ENCODE measurements around the gene PUM2.
"Not testable (repeated sequence)": the region's sequence is repeated elsewhere in the genome, so short reads cannot be mapped to it uniquely, and the experiment has no call there.

PUM2 gene

DNA sequence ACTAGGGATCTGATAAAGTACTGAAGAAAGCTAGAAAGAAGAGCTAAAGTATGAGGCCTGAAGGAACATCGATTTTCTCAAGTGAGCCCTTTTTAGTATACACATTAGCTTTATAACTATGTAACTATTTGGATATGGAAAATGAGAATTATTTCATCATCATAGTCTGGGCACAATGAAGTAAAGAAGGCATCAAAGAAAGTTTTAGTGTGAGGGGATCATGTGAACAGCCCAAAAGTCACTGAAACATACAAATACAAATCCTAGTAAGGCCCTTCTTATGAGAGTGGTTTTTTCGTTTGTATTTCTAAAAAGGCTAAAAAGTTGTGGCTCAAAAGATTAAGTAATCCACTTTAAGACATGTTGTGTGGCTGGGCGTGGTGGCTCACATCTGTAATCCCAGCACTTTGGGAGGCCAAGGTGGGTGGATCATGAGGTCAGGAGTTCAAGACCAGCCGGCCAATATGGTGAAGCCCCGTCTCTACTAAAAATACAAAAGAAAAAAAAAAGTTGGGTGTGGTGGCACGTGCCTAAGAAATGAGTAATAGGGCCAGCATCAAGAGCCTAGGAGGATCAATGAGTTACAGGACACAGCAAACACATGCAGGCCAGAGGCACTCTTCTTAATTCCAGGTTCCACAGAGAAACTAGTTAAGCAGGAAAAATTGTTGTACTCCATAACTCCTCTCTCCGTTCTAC, 61.9 kb downstream of the PUM2 start:
- H3K27me3 ChIP-seq (ENCODE audit: control insufficient read depth, insufficient read depth, low read length) = no peaks in the 10 kb centered on the region
- H3K9me3 ChIP-seq (ENCODE audit: control insufficient read depth, insufficient read depth, low read length) = no peaks in the 10 kb centered on the region
- H3K27ac ChIP-seq (ENCODE audit: low read depth, low read length) = no peak overlapping the region
- H3K9ac ChIP-seq (ENCODE audit: low read depth, low read length) = no peak overlapping the region
- peaks cover 5% of the 10 kb centered on the region for H3K4me1 ChIP-seq (ENCODE audit: control insufficient read depth, insufficient read depth, low read length)
- no peak overlapping the region for H3K4me3 ChIP-seq (ENCODE audit: low read depth, low read length)
- peaks cover 82% of the 10 kb centered on the region for H3K36me3 ChIP-seq (ENCODE audit: control insufficient read depth, insufficient read depth, low read length)

DNA sequence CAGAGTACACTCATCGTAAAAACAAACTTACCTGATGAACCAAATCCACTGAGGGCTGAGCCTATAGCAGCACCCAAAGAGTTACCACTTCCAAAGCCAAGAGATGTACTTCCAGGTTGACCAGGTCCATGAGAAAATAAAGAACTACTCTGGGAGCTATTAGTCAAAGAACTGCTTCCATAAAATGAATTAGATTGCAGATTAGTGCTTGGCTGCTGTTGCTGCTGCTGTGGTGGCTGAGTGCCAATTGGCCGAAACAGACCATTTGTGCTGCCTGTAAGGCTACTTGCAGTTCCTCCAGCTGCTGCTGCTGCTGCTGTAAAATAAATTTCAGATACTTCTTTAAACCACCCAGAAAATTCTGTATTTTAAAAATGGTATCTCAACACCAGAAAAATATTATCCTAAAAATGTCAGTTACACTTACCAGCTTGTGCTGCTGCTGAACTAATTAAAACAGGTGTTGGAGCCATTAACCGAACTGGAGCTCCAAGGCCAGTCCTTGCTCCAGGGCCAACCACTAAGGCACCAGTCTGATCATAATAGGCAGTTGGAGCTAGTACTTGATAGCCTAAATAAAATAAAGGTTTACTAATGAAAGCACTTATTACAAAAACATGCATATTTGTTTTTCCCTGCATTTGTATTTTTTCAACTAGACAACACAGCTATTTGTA, 67.6 kb downstream of the PUM2 start:
- H3K27ac ChIP-seq (ENCODE audit: low read depth, low read length) = no peak overlapping the region
- no peak overlapping the region for H3K4me3 ChIP-seq (ENCODE audit: low read depth, low read length)
- no peaks in the 10 kb centered on the region for H3K9me3 ChIP-seq (ENCODE audit: control insufficient read depth, insufficient read depth, low read length)
- H3K27me3 ChIP-seq (ENCODE audit: control insufficient read depth, insufficient read depth, low read length) = no peaks in the 10 kb centered on the region
- H3K36me3 ChIP-seq (ENCODE audit: control insufficient read depth, insufficient read depth, low read length) = peaks cover 93% of the 10 kb centered on the region
- H3K9ac ChIP-seq (ENCODE audit: low read depth, low read length) = no peak overlapping the region
- H3K4me1 ChIP-seq (ENCODE audit: control insufficient read depth, insufficient read depth, low read length) = no peaks in the 10 kb centered on the region

GRCh38 chr2:20281876-20282275, 68.8 kb downstream of the PUM2 start:
- no peaks in the 10 kb centered on the region for H3K9me3 ChIP-seq (ENCODE audit: control insufficient read depth, insufficient read depth, low read length)
- no peaks in the 10 kb centered on the region for H3K4me1 ChIP-seq (ENCODE audit: control insufficient read depth, insufficient read depth, low read length)
- H3K36me3 ChIP-seq (ENCODE audit: control insufficient read depth, insufficient read depth, low read length) = peaks cover 94% of the 10 kb centered on the region
- H3K4me3 ChIP-seq (ENCODE audit: low read depth, low read length) = no peak overlapping the region
- no peak overlapping the region for H3K9ac ChIP-seq (ENCODE audit: low read depth, low read length)
- no peak overlapping the region for H3K27ac ChIP-seq (ENCODE audit: low read depth, low read length)
- no peaks in the 10 kb centered on the region for H3K27me3 ChIP-seq (ENCODE audit: control insufficient read depth, insufficient read depth, low read length)

DNA sequence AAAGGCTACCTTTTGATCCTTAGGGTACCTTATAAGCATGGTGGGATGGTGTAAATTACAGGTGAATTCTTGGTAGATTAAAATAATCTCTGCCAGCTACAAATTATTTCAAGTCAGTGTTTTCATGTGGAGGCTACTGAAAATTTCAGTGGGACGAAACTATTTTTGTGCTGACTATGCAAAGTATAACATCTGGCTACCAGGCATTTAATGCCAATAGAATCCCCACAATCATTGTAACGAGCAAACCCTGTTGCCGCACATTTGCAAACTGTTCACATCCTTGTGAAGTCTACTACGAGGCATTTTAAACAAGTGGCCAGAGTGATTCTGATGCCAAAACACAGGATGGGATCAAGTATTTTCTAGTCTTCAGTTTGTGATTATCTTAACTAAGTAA, 77.6 kb downstream of the PUM2 start:
- H3K4me1 ChIP-seq (ENCODE audit: control insufficient read depth, insufficient read depth, low read length) = no peaks in the 10 kb centered on the region
- H3K27ac ChIP-seq (ENCODE audit: low read depth, low read length) = no peak overlapping the region
- H3K9ac ChIP-seq (ENCODE audit: low read depth, low read length) = no peak overlapping the region
- H3K9me3 ChIP-seq (ENCODE audit: control insufficient read depth, insufficient read depth, low read length) = no peaks in the 10 kb centered on the region
- H3K27me3 ChIP-seq (ENCODE audit: control insufficient read depth, insufficient read depth, low read length) = no peaks in the 10 kb centered on the region
- no peak overlapping the region for H3K4me3 ChIP-seq (ENCODE audit: low read depth, low read length)
- peaks cover 44% of the 10 kb centered on the region for H3K36me3 ChIP-seq (ENCODE audit: control insufficient read depth, insufficient read depth, low read length)

DNA sequence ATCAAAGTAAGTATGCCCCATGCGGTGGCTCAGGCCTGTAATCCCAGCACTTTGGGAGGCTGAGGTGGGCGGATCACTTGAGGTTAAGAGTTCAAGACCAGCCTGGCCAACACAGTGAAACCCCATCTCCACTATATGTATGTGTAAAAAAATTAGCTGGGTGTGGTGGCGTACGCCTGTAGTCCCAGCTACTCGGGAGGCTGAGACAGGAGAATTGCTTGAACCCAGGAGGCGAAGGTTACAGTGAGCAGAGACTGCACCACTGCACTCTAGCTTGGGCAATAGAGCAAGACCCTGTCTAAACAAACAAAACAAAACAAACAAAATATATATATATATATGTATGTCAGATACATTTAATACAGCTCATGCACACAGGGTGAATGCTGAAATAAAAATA, 82.3 kb downstream of the PUM2 start:
- not testable (repeated sequence) for H3K27ac ChIP-seq (ENCODE audit: low read depth, low read length); H3K9ac ChIP-seq (ENCODE audit: low read depth, low read length); H3K4me1 ChIP-seq (ENCODE audit: control insufficient read depth, insufficient read depth, low read length); H3K4me3 ChIP-seq (ENCODE audit: low read depth, low read length); H3K9me3 ChIP-seq (ENCODE audit: control insufficient read depth, insufficient read depth, low read length); H3K27me3 ChIP-seq (ENCODE audit: control insufficient read depth, insufficient read depth, low read length)
- peaks cover 26% of the 10 kb centered on the region for H3K36me3 ChIP-seq (ENCODE audit: control insufficient read depth, insufficient read depth, low read length)

DNA sequence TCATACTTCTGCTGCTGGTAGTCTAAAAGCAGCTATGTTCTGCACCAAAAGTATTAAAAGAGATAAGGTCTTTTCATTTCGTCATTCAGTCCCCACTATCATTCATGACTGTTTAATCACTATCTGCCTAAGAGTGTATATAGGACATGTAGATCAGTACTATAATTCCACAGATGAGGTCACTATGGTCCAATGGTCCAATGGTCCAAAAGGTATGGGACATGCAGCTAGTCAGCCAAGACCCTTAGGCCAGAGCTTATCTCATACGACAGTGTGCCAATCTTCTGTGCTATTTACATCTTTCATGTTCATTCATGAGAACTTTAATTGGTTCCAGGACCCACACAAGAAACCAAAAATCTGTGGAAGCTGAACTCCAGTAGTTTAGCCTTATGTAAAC, 83.1 kb downstream of the PUM2 start:
- Histone ChIP-seq H3K9ac (ENCODE audit: low read depth, low read length) (no peak overlapping the region), H3K4me3 (ENCODE audit: low read depth, low read length) (no peak overlapping the region), H3K27me3 (ENCODE audit: control insufficient read depth, insufficient read depth, low read length) (no peaks in the 10 kb centered on the region), H3K4me1 (ENCODE audit: control insufficient read depth, insufficient read depth, low read length) (no peaks in the 10 kb centered on the region), H3K36me3 (ENCODE audit: control insufficient read depth, insufficient read depth, low read length) (peaks cover 28% of the 10 kb centered on the region), H3K27ac (ENCODE audit: low read depth, low read length) (no peak overlapping the region), H3K9me3 (ENCODE audit: control insufficient read depth, insufficient read depth, low read length) (no peaks in the 10 kb centered on the region)

DNA sequence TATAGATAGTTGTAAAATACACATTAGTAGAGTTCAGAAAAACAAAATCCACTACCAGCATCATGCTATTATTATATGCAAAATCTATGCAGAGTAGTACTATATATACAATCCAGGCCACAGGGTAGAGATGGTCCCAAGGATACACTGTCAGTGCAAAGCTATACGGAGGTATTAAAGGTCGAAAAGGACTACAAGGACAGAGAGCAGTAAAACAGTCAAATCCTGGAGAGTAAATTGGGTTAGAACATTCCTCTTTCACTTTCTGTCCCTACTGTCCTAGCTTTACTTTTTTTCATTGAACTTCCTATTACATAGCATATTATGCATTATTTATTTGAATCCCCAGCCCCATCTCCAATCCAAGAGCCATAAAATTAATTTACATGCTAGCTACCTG, 86.0 kb downstream of the PUM2 start:
- Histone ChIP-seq H3K9ac (ENCODE audit: low read depth, low read length) (no peak overlapping the region), H3K4me3 (ENCODE audit: low read depth, low read length) (no peak overlapping the region), H3K27me3 (ENCODE audit: control insufficient read depth, insufficient read depth, low read length) (no peaks in the 10 kb centered on the region), H3K36me3 (ENCODE audit: control insufficient read depth, insufficient read depth, low read length) (peaks cover 49% of the 10 kb centered on the region), H3K4me1 (ENCODE audit: control insufficient read depth, insufficient read depth, low read length) (no peaks in the 10 kb centered on the region), H3K27ac (ENCODE audit: low read depth, low read length) (no peak overlapping the region), H3K9me3 (ENCODE audit: control insufficient read depth, insufficient read depth, low read length) (no peaks in the 10 kb centered on the region)

DNA sequence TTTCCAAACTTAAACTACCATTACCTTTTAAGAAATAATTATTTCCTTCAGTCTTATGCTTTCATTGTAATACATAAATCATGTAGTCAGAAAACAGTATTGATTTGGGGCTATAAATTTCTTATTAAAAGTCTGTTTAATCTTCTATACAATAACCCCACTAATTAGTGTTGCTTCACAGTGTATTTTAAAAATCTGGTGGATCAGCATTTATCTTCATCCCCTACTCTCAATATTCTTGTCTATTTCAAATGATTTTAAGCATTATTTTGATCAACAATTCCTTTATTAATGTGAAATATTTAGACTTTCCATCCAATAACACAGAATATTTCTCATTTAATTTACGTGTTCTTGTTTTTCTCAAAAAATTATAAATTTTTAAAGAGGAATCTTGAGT, 93.2 kb downstream of the PUM2 start:
- Histone ChIP-seq H3K27ac (ENCODE audit: low read depth, low read length) (no peak overlapping the region), H3K9me3 (ENCODE audit: control insufficient read depth, insufficient read depth, low read length) (no peaks in the 10 kb centered on the region), H3K4me1 (ENCODE audit: control insufficient read depth, insufficient read depth, low read length) (no peaks in the 10 kb centered on the region), H3K27me3 (ENCODE audit: control insufficient read depth, insufficient read depth, low read length) (no peaks in the 10 kb centered on the region), H3K36me3 (ENCODE audit: control insufficient read depth, insufficient read depth, low read length) (peaks cover 94% of the 10 kb centered on the region), H3K9ac (ENCODE audit: low read depth, low read length) (no peak overlapping the region), H3K4me3 (ENCODE audit: low read depth, low read length) (no peak overlapping the region)

- H3K27ac ChIP-seq (ENCODE audit: low read depth, low read length) = no peak overlapping the region
- H3K36me3 ChIP-seq (ENCODE audit: control insufficient read depth, insufficient read depth, low read length) = peaks cover 95% of the 10 kb centered on the region
Observed at GRCh38 chr2:20254731-20255130, 95.9 kb downstream of the PUM2 start.

DNA sequence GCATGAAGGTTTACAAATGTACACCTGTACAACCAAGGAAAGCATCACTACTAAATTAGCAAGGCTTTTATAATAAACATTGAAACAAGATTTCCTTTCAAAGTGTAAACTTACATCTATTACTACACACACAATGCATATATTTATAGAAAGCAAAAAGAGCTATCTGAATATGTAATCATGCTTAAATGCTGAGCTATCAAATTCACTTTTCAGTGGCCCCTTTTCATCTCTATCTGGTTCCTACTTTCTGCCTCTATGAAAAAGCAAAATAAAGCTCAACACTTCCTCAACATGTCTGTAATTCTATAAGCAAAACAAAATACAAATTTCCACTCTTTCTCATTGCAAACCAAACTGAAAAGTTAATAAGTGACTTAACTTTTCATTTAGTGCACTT, 100.2 kb downstream of the PUM2 start:
- Histone ChIP-seq H3K4me1 (ENCODE audit: control insufficient read depth, insufficient read depth, low read length) (no peaks in the 10 kb centered on the region), H3K9ac (ENCODE audit: low read depth, low read length) (no peak overlapping the region), H3K36me3 (ENCODE audit: control insufficient read depth, insufficient read depth, low read length) (peaks cover 86% of the 10 kb centered on the region), H3K27me3 (ENCODE audit: control insufficient read depth, insufficient read depth, low read length) (no peaks in the 10 kb centered on the region), H3K4me3 (ENCODE audit: low read depth, low read length) (no peak overlapping the region), H3K27ac (ENCODE audit: low read depth, low read length) (no peak overlapping the region), H3K9me3 (ENCODE audit: control insufficient read depth, insufficient read depth, low read length) (no peaks in the 10 kb centered on the region)

More at GRCh38 chr2:20254731-20255130, 95.9 kb downstream of the PUM2 start:
- Histone ChIP-seq H3K4me1 (ENCODE audit: control insufficient read depth, insufficient read depth, low read length) (no peaks in the 10 kb centered on the region), H3K9ac (ENCODE audit: low read depth, low read length) (no peak overlapping the region), H3K9me3 (ENCODE audit: control insufficient read depth, insufficient read depth, low read length) (no peaks in the 10 kb centered on the region), H3K4me3 (ENCODE audit: low read depth, low read length) (no peak overlapping the region), H3K27me3 (ENCODE audit: control insufficient read depth, insufficient read depth, low read length) (no peaks in the 10 kb centered on the region)

DNA sequence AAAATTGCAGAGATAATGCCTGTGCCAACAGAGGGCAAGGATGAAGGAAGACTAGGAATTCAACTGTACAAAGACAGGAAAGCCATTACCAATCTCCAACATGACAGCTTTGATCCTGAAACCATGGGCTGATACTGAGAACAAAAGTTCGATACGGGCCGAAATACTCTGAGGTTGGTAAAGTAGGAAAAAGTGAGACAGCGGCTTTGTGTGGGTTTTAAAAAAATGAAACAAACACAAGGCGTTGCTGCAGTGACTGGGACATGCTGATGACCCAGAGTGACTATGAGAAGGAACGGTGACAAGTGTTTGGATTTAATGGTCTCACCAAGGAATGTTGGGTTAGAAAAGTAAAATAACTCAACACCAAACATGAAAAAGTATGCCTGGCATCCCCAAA, 101.5 kb downstream of the PUM2 start:
- H3K9me3 ChIP-seq (ENCODE audit: control insufficient read depth, insufficient read depth, low read length) = no peaks in the 10 kb centered on the region
- no peaks in the 10 kb centered on the region for H3K27me3 ChIP-seq (ENCODE audit: control insufficient read depth, insufficient read depth, low read length)
- H3K4me3 ChIP-seq (ENCODE audit: low read depth, low read length) = no peak overlapping the region
- H3K27ac ChIP-seq (ENCODE audit: low read depth, low read length) = no peak overlapping the region
- H3K36me3 ChIP-seq (ENCODE audit: control insufficient read depth, insufficient read depth, low read length) = peaks cover 74% of the 10 kb centered on the region
- no peak overlapping the region for H3K9ac ChIP-seq (ENCODE audit: low read depth, low read length)
- no peaks in the 10 kb centered on the region for H3K4me1 ChIP-seq (ENCODE audit: control insufficient read depth, insufficient read depth, low read length)

Data from HUES48 (cell line).